T-helper 1 cell (primary cell): Measurements from ENCODE around the gene COL23A1.
"Not testable (repeated sequence)": the region's sequence is repeated elsewhere in the genome, so short reads cannot be mapped to it uniquely, and the experiment has no call there.

Experiments used
- DNase-seq, 5 donors: peaks; one replicate each; pipeline ENCODE4 v3.0.0-alpha.2; 2012 to 2020

COL23A1 gene

GRCh38 chr5:178371362-178372111 lies 218.7 kb downstream of the COL23A1 start:
- no peak for DNase-seq

GRCh38 chr5:178370102-178370501 lies 220.1 kb downstream of the COL23A1 start:
- DNase-seq, result no peak

- DNase-seq, result not testable (repeated sequence)
Measured at GRCh38 chr5:178369469-178369868, 220.7 kb downstream of the COL23A1 start.

GRCh38 chr5:178368716-178369300 lies 221.4 kb downstream of the COL23A1 start:
- DNase-seq, result no peak

GRCh38 chr5:178368274-178368673 lies 221.9 kb downstream of the COL23A1 start:
- DNase-seq, result no peak

- DNase-seq, result no peak
Measured at GRCh38 chr5:178367736-178368120, 222.5 kb downstream of the COL23A1 start.

- DNase-seq, result no peak
Measured at GRCh38 chr5:178366998-178367735, 223.0 kb downstream of the COL23A1 start.

GRCh38 chr5:178365501-178366440 lies 224.4 kb downstream of the COL23A1 start:
- no peak for DNase-seq

GRCh38 chr5:178364326-178364675 lies 225.9 kb downstream of the COL23A1 start:
- DNase-seq, result no peak

- DNase-seq, result no peak
Measured at GRCh38 chr5:178363501-178364325, 226.5 kb downstream of the COL23A1 start.

GRCh38 chr5:178361657-178362445 lies 228.3 kb downstream of the COL23A1 start:
- DNase-seq, result no peak

GRCh38 chr5:178360926-178361235 lies 229.3 kb downstream of the COL23A1 start:
- DNase-seq, result no peak

- no peak for DNase-seq
Measured at GRCh38 chr5:178360222-178360925, 229.8 kb downstream of the COL23A1 start.

GRCh38 chr5:178359738-178360137 lies 230.5 kb downstream of the COL23A1 start:
- no peak for DNase-seq

- DNase-seq, result no peak
Measured at GRCh38 chr5:178357678-178358077, 232.5 kb downstream of the COL23A1 start.

GRCh38 chr5:178357121-178357521 lies 233.1 kb downstream of the COL23A1 start:
- no peak for DNase-seq

GRCh38 chr5:178356431-178356872 lies 233.7 kb downstream of the COL23A1 start:
- DNase-seq, result no peak

GRCh38 chr5:178355671-178356070 lies 234.5 kb downstream of the COL23A1 start:
- DNase-seq, result no peak

- DNase-seq, result no peak
Measured at GRCh38 chr5:178353461-178353860, 236.7 kb downstream of the COL23A1 start.

- no peak for DNase-seq
Measured at GRCh38 chr5:178352035-178352349, 238.2 kb downstream of the COL23A1 start.
